Activated naive CD8-positive, alpha-beta T cell (primary cell): ENCODE data around the gene EXOSC9.

Source experiments
- H3K27ac Mint-ChIP-seq: one replicate; pipeline ENCODE4 v1.8.0; 2021; ENCODE audit warnings: mixed read lengths
- H3K27me3 Mint-ChIP-seq: one replicate; pipeline ENCODE4 v1.8.0; 2021; ENCODE audit warnings: mixed read lengths
- H3K36me3 Mint-ChIP-seq: one replicate; pipeline ENCODE4 v1.8.0; 2021; ENCODE audit warnings: mixed read lengths
- H3K4me1 Mint-ChIP-seq: one replicate; pipeline ENCODE4 v1.8.0; 2021; ENCODE audit warnings: low read depth, mixed read lengths
- H3K4me3 Mint-ChIP-seq: one replicate; pipeline ENCODE4 v1.8.0; 2021; ENCODE audit warnings: mild to moderate bottlenecking, mixed read lengths
- H3K9me3 Mint-ChIP-seq: one replicate; pipeline ENCODE4 v1.8.0; 2021; ENCODE audit warnings: low read depth, mixed read lengths

Gene EXOSC9

DNA sequence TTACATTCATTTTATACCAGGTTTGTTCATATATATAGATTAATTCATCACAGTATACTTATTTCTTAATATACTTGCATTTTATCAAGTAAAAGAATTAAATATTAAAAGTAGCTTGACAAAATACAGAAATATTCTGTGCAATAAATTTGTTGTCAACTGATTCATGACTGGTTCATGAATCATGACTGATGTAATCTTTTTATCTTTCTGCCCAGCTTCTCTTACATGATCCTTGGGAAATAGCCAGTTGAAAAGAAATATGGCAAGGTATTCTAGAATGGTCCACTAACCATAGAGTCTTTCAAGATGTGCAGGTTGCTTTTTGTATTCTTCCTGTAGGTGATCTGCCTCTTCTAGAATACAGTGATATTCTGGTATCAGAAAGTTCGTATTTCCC is 26.7 kb downstream of the EXOSC9 start:
- Mint-ChIP-seq H3K36me3 (peaks cover 3% of the 10 kb centered on the region), H3K4me1 (peaks cover 9% of the 10 kb centered on the region), H3K9me3 (no peaks in the 10 kb centered on the region), H3K27ac (no peak overlapping the region), H3K27me3 (no peaks in the 10 kb centered on the region), H3K4me3 (no peak overlapping the region)

DNA sequence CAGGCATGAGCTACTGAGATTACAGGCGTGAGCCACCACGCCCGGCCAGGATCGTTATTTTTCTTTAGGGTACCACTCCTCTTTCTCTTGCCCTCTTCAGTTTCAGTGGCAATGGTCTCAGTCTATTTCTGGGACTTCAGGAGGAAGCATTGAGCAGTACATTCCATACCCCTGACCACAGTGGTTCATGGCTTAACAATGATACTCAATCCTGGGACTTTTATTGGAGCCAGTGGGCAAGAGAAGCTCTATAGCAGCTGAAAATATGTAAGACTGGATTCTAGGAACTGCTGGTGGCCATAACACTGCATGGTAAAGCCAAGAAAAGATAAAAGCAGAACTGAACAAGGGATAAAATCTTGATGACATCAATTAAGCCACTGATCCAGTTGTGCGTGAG is 28.4 kb downstream of the EXOSC9 start:
- Mint-ChIP-seq H3K4me1 (no peaks in the 10 kb centered on the region), H3K4me3 (no peak overlapping the region), H3K27me3 (no peaks in the 10 kb centered on the region), H3K36me3 (peaks cover 4% of the 10 kb centered on the region), H3K27ac (no peak overlapping the region), H3K9me3 (no peaks in the 10 kb centered on the region)

DNA sequence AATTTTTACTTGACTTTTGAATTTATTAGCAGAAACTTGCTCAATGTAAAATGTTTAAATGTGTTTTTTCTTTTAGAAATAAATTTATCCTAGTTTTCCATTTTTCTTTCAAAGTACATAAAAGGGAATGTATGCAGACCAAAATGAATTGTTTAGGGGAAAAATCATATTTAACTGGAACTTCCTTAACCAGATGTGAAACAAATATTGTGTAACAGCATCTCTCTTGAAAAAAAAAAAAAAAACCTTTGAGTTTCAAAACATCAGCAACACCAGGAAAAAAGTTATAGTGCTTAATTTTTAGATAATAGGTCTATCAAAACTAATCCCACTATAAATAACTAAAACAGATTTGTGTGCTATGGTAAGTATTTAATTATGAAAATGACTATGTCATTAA is 37.0 kb downstream of the EXOSC9 start:
- no peaks in the 10 kb centered on the region for H3K27me3 Mint-ChIP-seq
- H3K4me3 Mint-ChIP-seq = no peak overlapping the region
- peaks cover 19% of the 10 kb centered on the region for H3K36me3 Mint-ChIP-seq
- no peak overlapping the region for H3K27ac Mint-ChIP-seq
- no peaks in the 10 kb centered on the region for H3K4me1 Mint-ChIP-seq
- no peaks in the 10 kb centered on the region for H3K9me3 Mint-ChIP-seq

DNA sequence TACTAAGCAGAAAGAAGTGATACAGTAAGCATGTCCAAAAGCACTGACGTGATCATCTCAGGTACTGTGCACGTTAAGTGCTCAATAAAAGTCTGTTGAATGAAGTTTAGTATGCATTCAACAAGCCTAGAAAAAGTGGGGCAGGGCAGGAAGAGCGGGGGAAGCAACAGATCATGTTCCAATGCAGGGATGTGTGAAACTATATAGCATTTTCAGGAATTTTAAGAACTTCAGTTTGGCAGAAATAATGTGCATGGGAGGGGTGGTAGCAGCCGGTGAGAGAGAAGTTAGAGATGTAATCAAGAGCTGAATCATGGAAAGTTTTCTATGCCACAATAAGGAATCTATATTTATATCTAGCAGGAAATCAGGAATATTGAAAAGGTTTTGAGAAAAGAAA is 41.7 kb downstream of the EXOSC9 start:
- no peaks in the 10 kb centered on the region for H3K27me3 Mint-ChIP-seq
- no peaks in the 10 kb centered on the region for H3K4me1 Mint-ChIP-seq
- H3K36me3 Mint-ChIP-seq = peaks cover 25% of the 10 kb centered on the region
- H3K9me3 Mint-ChIP-seq = no peaks in the 10 kb centered on the region
- no peak overlapping the region for H3K27ac Mint-ChIP-seq
- no peak overlapping the region for H3K4me3 Mint-ChIP-seq

DNA sequence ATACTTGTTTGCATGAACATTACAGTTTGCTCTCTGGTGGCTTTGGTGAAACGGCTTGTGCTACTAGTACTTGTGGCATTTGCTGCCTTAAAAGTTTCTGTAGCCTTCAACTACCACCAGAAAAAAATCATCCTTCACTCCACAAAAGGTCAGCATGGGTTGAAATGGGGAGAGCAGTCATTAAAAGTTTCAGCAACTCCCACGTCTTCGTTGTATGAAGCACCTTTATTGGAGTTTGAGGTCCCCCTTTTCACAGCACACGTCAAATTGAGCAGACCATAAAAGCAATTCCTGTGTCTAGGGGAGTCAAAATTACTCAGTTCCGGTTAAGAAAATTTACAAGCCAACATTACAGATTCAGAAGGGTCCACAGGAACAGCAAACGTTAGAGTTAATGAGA is 45.5 kb downstream of the EXOSC9 start:
- Mint-ChIP-seq H3K36me3 (peaks cover 16% of the 10 kb centered on the region), H3K4me1 (no peaks in the 10 kb centered on the region), H3K27me3 (no peaks in the 10 kb centered on the region), H3K9me3 (no peaks in the 10 kb centered on the region), H3K27ac (no peak overlapping the region), H3K4me3 (no peak overlapping the region)

DNA sequence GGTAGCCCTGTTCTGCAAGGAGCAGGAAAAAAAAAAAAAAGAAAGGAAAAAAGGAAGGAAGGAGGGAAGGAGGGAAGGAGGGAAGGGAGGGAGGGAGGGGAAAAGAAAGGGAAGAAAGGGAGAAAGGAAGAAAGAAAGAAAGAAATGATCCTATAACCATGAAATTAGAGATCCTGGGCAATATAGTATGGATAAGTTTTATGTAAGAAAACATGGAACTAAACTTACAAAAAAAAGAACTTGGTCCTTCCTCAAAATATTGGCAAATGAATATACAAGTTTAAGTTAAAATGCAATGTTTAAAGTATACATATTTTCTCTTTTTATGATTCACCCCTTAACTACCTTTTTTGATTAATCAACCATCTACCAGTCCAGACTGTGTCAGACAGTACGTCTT is 50.2 kb downstream of the EXOSC9 start:
- Mint-ChIP-seq H3K9me3 (no peaks in the 10 kb centered on the region), H3K27ac (no peak overlapping the region), H3K36me3 (peaks cover 15% of the 10 kb centered on the region), H3K27me3 (no peaks in the 10 kb centered on the region), H3K4me3 (no peak overlapping the region), H3K4me1 (no peaks in the 10 kb centered on the region)

DNA sequence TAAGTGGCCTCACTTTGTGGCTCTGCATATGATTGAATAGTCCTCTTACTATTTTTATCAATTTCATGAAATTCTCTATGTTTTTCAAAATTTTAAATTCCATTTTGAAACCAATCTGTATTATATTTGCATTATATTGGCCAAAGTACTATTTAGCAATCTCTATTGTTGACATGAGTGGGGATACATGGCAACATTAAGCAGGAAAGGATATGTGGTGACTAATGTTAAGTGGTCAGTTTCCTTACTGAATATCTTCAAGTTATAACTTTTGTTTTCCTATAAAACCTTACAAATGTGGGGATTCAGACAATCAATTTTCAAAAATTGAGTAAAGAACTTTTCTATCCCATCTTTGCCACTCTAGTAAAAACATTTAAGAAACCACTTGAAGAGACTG is 59.0 kb downstream of the EXOSC9 start:
- no peak overlapping the region for H3K27ac Mint-ChIP-seq
- no peaks in the 10 kb centered on the region for H3K27me3 Mint-ChIP-seq
- peaks cover 6% of the 10 kb centered on the region for H3K36me3 Mint-ChIP-seq
- no peak overlapping the region for H3K4me3 Mint-ChIP-seq
- H3K4me1 Mint-ChIP-seq = peaks cover 5% of the 10 kb centered on the region
- H3K9me3 Mint-ChIP-seq = no peaks in the 10 kb centered on the region

DNA sequence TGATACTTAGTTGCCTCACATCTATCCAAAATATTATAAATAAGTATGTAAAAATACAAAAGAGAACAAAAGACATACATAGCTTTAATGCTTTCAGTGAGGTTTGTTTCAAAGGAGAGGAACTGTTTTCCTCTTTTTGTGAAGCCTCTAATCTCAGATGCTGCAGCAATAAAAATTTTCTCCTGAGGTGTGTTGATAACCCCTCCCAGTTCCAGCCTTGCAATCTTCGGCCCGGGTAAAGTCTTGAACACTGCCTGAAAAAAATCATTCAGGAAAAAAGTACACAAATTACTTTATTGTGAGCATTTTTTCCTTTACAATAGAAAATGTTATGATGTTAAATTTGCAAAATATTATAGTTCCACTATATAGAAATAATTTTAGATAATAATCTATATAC is 60.3 kb downstream of the EXOSC9 start:
- no peaks in the 10 kb centered on the region for H3K9me3 Mint-ChIP-seq
- no peak overlapping the region for H3K4me3 Mint-ChIP-seq
- peaks cover 5% of the 10 kb centered on the region for H3K4me1 Mint-ChIP-seq
- no peak overlapping the region for H3K27ac Mint-ChIP-seq
- peaks cover 13% of the 10 kb centered on the region for H3K36me3 Mint-ChIP-seq
- H3K27me3 Mint-ChIP-seq = no peaks in the 10 kb centered on the region

DNA sequence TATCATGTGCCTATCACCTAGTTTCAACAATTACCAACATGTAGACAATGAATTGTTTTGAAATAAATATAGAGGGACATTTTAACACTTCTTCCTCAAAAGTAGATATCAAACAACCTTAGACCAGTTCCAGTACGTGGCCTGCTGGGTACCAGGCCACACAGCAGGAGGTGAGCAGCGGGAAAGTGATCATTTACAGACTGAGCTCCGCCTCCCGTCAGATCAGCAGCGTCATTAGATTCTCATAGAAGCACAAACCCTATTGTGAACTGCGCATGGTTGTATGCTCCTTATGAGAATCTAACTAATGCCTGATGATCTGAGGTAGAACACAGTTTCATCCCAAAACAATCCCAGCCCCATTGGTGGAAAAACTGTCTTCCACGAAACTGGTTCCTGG is 62.7 kb downstream of the EXOSC9 start:
- Mint-ChIP-seq H3K36me3 (peaks cover 11% of the 10 kb centered on the region), H3K27me3 (no peaks in the 10 kb centered on the region), H3K27ac (no peak overlapping the region), H3K9me3 (no peaks in the 10 kb centered on the region), H3K4me1 (peaks cover 8% of the 10 kb centered on the region), H3K4me3 (no peak overlapping the region)
